ENCODE data around the gene GPR141. TPM values are rescaled to one million over a fixed set of nuclear protein-coding genes. Genes with fewer than 3 reads are reported as not detected.
A peak's percentile ranks its signal among the peaks of the same experiment; 100 is the strongest.

Gene GPR141
- polyA plus RNA-seq, 3 donors, result 25.4 to 26.6 (median 25.5) TPM

DNA sequence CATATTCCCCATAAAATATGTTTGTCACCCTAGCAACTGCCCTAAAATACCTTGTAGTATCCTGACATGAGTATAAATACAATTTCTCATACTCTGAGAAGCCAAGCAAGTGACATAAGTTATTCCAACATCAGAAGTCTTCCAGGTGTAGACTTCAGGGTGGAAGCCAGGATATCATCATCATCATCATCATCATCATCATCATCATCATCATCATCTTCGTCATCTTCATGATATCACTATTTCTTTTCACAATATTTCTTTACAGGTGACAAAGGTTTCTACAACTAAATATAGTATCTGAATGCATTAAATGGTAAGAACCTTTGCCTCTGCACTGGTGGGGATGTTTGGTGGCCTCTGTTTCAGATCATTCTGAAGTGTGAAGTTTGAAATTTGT lies 10.0 kb upstream of the GPR141 start:
- Mint-ChIP-seq H3K4me1 (peaks cover 67% of the 10 kb centered on the region), H3K4me3 (no peak overlapping the region), H3K27ac (peak overlapping the region in 3 of 7 donors; percentile 84 to 93 (median 92)), H3K27me3 (ENCODE audit: low read depth in 3 of 3) (peaks cover 0 to 2% (median 0%) of the 10 kb centered on the region in 3 donors), H3K9me3 (peaks cover 0 to 3% (median 0%) of the 10 kb centered on the region in 7 donors), H3K36me3 (no peaks in the 10 kb centered on the region)
- DNase-seq, result no peak
- Histone ChIP-seq H3K9me3 (replicated peaks in 1 of 2; ENCODE audit: control insufficient read depth in 1 of 2, insufficient read depth in 1 of 2, low read length in 2 of 2) (no peaks in the 10 kb centered on the region), H3K9ac (ENCODE audit: insufficient read depth, low read length, poor library complexity, severe bottlenecking) (no peak overlapping the region), H3K4me2 (replicated peaks; ENCODE audit: extremely low read depth, low read length, poor library complexity, severe bottlenecking) (no peak overlapping the region), H3K27me3 (ENCODE audit: control insufficient read depth in 2 of 2, insufficient read depth in 2 of 2, low read length in 2 of 2) (no peaks in the 10 kb centered on the region), H3K27ac (ENCODE audit: low read depth in 1 of 2, low read length in 2 of 2) (peak overlapping the region in 1 of 2 donors; percentile 86), H3K4me1 (ENCODE audit: control insufficient read depth in 1 of 2, insufficient read depth in 2 of 2, low read length in 2 of 2) (peaks cover 65 to 76% of the 10 kb centered on the region in 2 donors), H3K79me2 (ENCODE audit: insufficient read depth, low read length) (no peaks in the 10 kb centered on the region), H3K36me3 (replicated peaks in 1 of 2; ENCODE audit: control insufficient read depth in 1 of 2, insufficient read depth in 2 of 2, low read length in 2 of 2) (no peaks in the 10 kb centered on the region), H4K20me1 (ENCODE audit: insufficient read depth, low read length) (no peaks in the 10 kb centered on the region), H2AFZ (ENCODE audit: insufficient read depth, low read depth, low read length, poor library complexity, severe bottlenecking) (no peak overlapping the region), H3K4me3 (replicated peaks in 1 of 3; ENCODE audit: low read depth in 2 of 3, low read length in 3 of 3) (peak overlapping the region in 1 of 3 experiments; percentile 64)
- WGBS (ENCODE audit: insufficient coverage), result no CpG with 5 or more reads among the region's 1 CpG
- intact Hi-C loops (cut with micrococcal nuclease), result loop anchor here in 1 of 2 donors (10.0 kb wide), 1 partner anchor 51 kb away; no protein-coding TSS in a partner anchor
- TF ChIP-seq, protein P1, sequence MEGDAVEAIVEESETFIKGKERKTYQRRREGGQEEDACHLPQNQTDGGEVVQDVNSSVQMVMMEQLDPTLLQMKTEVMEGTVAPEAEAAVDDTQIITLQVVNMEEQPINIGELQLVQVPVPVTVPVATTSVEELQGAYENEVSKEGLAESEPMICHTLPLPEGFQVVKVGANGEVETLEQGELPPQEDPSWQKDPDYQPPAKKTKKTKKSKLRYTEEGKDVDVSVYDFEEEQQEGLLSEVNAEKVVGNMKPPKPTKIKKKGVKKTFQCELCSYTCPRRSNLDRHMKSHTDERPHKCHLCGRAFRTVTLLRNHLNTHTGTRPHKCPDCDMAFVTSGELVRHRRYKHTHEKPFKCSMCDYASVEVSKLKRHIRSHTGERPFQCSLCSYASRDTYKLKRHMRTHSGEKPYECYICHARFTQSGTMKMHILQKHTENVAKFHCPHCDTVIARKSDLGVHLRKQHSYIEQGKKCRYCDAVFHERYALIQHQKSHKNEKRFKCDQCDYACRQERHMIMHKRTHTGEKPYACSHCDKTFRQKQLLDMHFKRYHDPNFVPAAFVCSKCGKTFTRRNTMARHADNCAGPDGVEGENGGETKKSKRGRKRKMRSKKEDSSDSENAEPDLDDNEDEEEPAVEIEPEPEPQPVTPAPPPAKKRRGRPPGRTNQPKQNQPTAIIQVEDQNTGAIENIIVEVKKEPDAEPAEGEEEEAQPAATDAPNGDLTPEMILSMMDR (IDR thresholded peaks at IDR 0.05), result no peak

GRCh38 chr7:37674531-37674930 lies 9.0 kb upstream of the GPR141 start:
- Histone ChIP-seq H3K9ac (ENCODE audit: insufficient read depth, low read length, poor library complexity, severe bottlenecking) (no peak overlapping the region), H3K4me1 (ENCODE audit: control insufficient read depth in 1 of 2, insufficient read depth in 2 of 2, low read length in 2 of 2) (peaks cover 65 to 76% of the 10 kb centered on the region in 2 donors), H2AFZ (ENCODE audit: insufficient read depth, low read depth, low read length, poor library complexity, severe bottlenecking) (peak overlapping the region; percentile 31), H4K20me1 (ENCODE audit: insufficient read depth, low read length) (no peaks in the 10 kb centered on the region), H3K9me3 (replicated peaks in 1 of 2; ENCODE audit: control insufficient read depth in 1 of 2, insufficient read depth in 1 of 2, low read length in 2 of 2) (no peaks in the 10 kb centered on the region), H3K36me3 (replicated peaks in 1 of 2; ENCODE audit: control insufficient read depth in 1 of 2, insufficient read depth in 2 of 2, low read length in 2 of 2) (no peaks in the 10 kb centered on the region), H3K4me3 (replicated peaks in 1 of 3; ENCODE audit: low read depth in 2 of 3, low read length in 3 of 3) (peak overlapping the region in 2 of 3 experiments; percentile 23 to 64), H3K79me2 (ENCODE audit: insufficient read depth, low read length) (no peaks in the 10 kb centered on the region), H3K27me3 (ENCODE audit: control insufficient read depth in 2 of 2, insufficient read depth in 2 of 2, low read length in 2 of 2) (no peaks in the 10 kb centered on the region), H3K4me2 (replicated peaks; ENCODE audit: extremely low read depth, low read length, poor library complexity, severe bottlenecking) (peak overlapping the region; percentile 62), H3K27ac (ENCODE audit: low read depth in 1 of 2, low read length in 2 of 2) (peak overlapping the region; percentile 39 to 86)
- Mint-ChIP-seq H3K27ac (peak overlapping the region; percentile 83 to 93 (median 87)), H3K4me3 (peak overlapping the region; percentile 28 to 87), H3K9me3 (peaks cover 0 to 3% (median 0%) of the 10 kb centered on the region in 7 donors), H3K4me1 (peaks cover 67% of the 10 kb centered on the region), H3K27me3 (ENCODE audit: low read depth in 3 of 3) (peaks cover 0 to 2% (median 0%) of the 10 kb centered on the region in 3 donors), H3K36me3 (no peaks in the 10 kb centered on the region)
- intact Hi-C loops (cut with micrococcal nuclease), result loop anchor here in 1 of 2 donors (10.0 kb wide), 1 partner anchor 50 kb away; no protein-coding TSS in a partner anchor
- 0% methylated on average over 4 of the region's 5 CpGs for WGBS (ENCODE audit: insufficient coverage)
- TF ChIP-seq, protein P1 (IDR thresholded peaks at IDR 0.05), result no peak
- peak; percentile 72 to 91 (median 86) for DNase-seq
